ENCODE data around the gene MTAP. TPM values are rescaled to one million over a fixed set of nuclear protein-coding genes. Genes with fewer than 3 reads are reported as not detected.

MTAP gene
- total RNA-seq, 1 experiment from 2014 or later: not detected

- DNase-seq (ENCODE audit: low read depth): no peak
Observed at GRCh38 chr9:21852754-21853153, 50.3 kb downstream of the MTAP start.

GRCh38 chr9:21853414-21853813 lies 51.0 kb downstream of the MTAP start:
- no peak for DNase-seq (ENCODE audit: low read depth)

DNA sequence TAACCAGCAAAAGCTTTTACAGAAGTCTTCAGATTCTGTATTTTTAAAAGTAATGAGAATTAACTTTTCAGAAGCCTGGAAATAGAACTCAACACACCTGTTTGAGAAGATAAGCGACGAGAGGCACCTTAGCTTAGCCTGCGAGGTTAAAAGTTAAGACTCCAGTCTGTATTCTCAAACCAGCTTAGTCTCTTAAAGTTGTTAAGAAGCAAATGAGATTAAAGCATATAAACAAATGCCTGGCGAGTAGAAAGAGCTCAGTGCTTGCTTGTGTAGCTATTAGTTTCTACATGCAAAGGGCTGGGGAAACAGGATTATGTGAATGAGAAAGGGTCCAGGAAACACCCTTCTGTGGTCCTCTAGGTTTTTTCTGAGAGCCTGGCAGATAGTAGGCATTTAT lies 51.7 kb downstream of the MTAP start:
- DNase-seq (ENCODE audit: low read depth): no peak

DNA sequence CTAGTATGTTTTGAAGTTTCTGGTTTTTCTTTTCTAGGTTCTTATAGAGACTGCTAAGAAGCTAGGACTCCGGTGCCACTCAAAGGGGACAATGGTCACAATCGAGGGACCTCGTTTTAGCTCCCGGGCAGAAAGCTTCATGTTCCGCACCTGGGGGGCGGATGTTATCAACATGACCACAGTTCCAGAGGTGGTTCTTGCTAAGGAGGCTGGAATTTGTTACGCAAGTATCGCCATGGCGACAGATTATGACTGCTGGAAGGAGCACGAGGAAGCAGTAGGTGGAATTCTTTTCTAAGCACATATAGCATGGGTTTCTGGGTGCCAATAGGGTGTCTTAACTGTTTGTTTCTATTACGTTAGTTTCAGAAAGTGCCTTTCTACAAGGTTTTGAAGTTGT lies 52.2 kb downstream of the MTAP start:
- no peak for DNase-seq (ENCODE audit: low read depth)

DNA sequence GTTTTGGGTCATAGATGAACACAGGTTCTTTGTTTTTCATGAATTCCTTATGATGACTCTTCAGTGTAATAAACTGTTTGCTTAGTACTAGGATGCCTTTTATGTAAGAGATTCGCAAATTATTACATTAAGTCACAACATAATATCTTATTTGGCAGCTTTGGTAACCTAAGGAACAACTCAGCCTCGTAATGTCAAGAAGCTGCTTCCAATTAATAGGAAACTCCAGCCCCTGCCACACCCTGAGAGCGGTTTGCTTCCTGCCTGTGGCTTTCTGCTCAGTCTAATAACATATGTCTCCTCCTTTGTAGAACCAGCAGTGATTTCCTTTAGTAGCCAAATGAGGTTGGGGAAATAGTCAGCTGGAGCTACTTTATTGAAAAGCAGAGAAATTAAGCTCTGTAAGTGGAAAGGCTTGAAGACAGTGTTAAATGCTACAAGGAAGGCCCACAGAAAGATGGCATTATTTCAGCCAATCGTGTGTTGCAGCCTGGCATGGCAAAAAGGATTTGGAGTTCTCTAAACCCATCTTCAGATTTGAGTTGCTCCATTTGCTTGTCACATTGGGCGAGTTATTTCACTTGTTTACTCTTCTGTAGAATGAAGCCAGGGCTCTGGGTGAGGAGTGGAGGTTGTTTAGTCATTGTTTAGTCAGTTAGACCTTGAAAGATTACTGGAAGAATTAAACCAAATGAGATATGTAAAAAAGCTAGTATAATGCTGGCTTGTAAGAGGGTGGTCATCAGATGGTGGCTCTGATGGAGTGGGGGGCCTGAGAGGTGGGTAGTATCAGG lies 54.1 kb downstream of the MTAP start:
- DNase-seq (ENCODE audit: low read depth): no peak

DNA sequence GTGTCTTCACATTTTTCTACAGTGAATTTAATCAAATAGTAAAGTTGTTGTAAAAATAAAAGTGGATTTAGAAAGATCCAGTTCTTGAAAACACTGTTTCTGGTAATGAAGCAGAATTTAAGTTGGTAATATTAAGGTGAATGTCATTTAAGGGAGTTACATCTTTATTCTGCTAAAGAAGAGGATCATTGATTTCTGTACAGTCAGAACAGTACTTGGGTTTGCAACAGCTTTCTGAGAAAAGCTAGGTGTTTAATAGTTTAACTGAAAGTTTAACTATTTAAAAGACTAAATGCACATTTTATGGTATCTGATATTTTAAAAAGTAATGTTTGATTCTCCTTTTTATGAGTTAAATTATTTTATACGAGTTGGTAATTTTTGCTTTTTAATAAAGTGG lies 60.4 kb downstream of the MTAP start:
- DNase-seq (ENCODE audit: low read depth): no peak

DNA sequence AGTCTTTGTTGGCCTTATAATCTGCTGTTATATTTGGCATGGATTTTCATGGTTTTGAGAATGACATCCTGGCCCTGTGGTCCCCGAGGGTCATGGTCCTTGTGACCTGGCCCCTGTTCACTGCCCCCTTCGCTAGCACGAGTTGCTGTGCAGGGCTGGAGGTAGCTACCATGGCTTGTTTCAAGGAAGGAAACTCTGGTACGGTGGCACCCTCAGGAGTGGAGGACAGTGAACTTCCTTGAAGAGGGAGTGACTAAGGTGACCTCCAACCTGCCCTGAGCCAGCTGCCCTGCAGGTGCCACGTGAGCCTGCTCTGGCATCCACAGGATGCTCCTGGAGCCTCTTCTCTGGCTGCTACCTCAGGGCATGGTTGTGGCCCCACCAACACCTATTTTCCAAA lies 62.1 kb downstream of the MTAP start:
- DNase-seq (ENCODE audit: low read depth): no peak

- no peak for DNase-seq (ENCODE audit: low read depth)
Observed at GRCh38 chr9:21866302-21866701, 63.9 kb downstream of the MTAP start.

DNA sequence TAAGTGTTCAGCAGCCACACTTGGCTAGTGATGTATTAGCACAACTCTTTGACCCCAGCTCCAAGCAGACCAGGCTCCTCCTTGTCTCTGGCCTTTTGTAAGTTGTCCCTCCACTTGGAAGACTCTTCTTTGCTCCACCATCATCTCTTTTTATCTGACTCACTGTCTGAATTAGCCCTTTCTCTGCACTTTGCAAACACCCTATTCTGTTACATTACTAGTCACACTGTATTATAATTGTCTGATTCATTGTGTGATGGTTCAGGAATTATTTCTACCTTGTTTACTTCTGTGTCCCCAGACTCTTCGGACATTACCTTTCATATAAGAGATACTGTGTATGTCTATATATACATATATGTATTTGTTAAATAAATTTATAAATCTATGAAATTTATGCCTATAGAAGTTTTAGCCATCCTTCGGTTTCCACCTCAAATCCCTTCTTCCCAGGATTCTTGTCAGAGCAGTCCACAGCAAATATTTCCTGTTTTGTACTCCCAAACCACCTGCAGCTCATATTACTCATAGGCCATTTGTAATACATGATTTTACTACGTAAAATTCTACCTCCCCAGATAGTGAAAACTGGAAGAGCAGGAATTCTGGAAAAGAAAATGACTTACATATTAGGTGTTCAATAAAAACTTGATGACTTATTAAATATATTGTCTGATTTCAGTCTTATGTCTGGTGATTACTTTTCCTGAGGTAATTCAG lies 69.0 kb downstream of the MTAP start:
- no peak for DNase-seq (ENCODE audit: low read depth)

DNA sequence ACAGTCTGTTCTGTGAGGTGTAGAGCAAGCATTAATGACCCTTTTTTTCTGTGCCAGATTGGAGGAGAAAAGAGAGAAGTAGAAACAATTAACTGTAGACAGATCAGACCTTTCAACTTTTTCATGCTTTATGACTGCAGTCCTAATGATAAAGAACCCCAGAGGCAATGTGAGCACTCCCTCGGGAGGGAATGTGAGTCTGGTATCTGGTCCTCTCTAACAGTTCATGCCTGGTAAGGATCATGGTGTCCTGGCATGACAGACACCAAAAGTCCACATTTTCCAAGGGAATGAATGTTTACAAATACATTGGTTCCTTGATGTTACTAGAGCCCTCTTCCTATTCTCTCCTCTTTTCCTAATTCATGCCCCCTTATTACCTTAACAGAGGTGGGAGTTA lies 70.3 kb downstream of the MTAP start:
- no peak for DNase-seq (ENCODE audit: low read depth)

DNA sequence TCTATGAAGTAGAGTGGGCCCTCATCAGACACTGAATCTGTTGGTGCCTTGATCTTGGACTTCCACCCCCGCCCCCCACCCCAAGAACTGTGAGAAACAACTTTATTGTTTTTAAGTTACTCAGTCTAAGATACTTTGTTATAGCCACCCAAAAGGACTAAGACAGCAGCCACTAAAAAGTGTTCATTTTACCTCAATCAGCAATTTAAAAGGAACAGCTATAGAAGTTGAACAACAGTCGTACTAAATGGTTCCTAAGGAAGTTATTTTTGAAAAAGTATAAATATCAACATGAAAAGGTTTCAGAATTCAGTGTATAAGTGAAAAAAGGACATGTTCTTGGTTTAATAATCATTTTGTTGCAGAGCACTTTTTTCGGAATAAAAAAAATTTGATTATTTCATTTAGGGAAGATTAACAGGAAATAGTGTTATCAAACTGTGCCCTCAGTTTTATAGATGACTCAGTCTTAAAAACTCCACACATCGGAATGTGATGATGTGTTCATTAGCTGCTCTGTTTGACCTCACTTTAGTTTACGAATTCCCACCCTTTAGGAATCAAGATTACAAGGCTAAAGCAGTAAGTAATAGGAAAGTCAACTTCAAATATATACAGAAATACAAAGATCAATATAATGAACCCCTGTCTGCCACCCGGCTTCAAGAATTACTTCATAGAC lies 71.2 kb downstream of the MTAP start:
- DNase-seq (ENCODE audit: low read depth): no peak

GRCh38 chr9:21875893-21876292 lies 73.5 kb downstream of the MTAP start:
- no peak for DNase-seq (ENCODE audit: low read depth)

- DNase-seq (ENCODE audit: low read depth): no peak
Observed at GRCh38 chr9:21883642-21884041, 81.2 kb downstream of the MTAP start.

DNA sequence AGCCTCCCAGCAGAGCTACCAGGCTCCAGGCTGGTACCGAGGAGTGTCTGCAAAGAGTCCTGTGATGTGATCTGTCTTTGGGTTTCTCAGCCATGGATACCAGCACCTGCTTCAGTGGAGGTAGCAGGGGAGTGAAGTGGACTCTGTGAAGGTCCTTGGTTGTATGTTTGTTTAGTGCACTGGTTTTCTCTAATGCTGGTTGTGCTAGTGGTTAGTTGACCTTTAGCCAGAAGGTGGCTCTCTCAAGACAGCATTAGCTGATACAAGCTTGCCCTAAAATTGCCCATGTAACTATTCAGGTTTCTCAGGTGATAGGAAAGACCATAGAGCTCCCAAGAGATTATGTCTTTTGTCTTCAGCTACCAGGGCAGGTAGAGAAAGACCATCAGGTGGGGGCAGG lies 87.2 kb downstream of the MTAP start:
- DNase-seq (ENCODE audit: low read depth): no peak

DNA sequence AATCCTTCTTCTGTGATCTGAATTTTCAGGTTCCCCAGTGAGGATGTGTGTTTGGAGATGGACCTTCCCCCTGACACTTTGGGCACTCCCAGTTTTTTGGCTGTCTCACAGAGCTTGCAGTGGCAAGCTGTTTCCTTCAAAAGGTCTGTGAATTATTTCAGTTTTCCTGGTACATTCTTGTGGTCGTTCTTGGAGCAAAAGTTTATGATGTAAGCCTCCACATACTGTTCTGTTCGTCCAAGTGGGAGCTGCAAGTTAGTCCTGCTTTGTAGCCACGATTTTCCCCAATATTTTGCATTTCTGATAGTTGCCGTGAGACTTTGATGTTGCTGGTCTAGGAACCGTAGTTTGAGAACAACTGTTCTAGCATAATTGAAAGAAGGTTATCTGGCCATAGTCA lies 88.3 kb downstream of the MTAP start:
- DNase-seq (ENCODE audit: low read depth): no peak

DNA sequence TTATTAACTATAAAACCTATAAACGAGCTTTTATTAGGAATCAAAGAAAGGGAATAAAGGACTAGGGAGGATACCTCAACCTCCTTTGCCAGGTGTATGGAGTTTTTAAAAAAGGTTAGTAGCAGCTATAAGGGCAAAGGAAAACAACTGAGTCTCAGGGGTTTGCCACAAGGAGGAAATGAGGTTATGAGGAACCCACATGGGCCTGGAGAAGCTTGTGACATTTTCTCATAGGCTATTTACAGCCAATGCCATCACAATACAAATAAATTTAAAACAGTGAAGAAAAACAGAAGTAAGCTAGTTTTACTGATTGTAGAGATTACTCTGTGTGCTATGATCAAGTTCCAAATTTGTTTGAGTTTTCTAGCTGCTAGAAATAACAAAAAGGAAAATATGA lies 99.1 kb downstream of the MTAP start:
- DNase-seq (ENCODE audit: low read depth): no peak

GRCh38 chr9:21902136-21902535 lies 99.7 kb downstream of the MTAP start:
- no peak for DNase-seq (ENCODE audit: low read depth)

- DNase-seq (ENCODE audit: low read depth): no peak
Observed at GRCh38 chr9:21903380-21903965, 101.0 kb downstream of the MTAP start.

GRCh38 chr9:21904371-21904770 lies 101.9 kb downstream of the MTAP start:
- DNase-seq (ENCODE audit: low read depth): no peak

- DNase-seq (ENCODE audit: low read depth): no peak
Observed at GRCh38 chr9:21904776-21905175, 102.3 kb downstream of the MTAP start.

DNA sequence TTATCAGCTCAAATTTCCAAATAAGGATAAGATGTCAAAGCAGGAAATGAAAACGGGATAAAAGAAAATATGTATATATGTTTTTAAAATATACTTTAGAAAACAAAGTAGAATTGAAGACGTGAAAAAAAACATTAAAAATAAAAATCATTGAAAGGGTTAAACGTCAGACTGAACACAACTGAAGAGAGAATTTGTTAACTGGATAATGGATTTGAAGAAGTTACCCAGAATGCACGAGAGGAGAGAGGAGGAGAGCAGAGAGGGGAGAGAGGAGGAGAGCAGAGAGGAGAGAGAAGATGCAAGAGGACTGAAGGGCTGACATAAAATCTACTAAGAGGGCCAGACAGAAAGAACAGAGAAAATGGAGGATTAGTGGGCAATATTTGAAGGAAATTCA lies 103.8 kb downstream of the MTAP start:
- no peak for DNase-seq (ENCODE audit: low read depth)

DNA sequence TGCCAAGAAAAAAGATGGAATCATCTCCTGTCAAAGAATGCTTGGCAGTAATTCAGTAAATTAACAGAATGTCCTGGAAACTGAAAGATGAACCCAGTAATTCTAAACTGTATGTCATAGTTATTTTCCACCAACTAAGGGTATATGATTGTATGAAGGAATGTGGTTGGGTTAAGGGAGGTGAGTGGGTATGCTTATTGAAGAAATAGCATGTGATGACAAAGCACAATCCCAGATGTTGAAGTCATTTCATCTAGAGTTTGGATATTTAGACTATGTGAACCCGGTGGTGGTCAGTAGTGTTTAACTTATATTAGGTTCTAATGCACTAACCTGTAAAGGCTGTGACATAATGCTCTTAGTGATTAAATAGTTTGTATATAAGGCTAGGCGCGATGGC lies 104.4 kb downstream of the MTAP start:
- no peak for DNase-seq (ENCODE audit: low read depth)

Measured in Daoy (cell line).